ENCODE measurements around the gene TMC6.

GRCh38 chr17:78122931-78123249 lies 5.7 kb downstream of the TMC6 start:
- no peak for TF ChIP-seq CTCF (conservative IDR thresholded peaks at IDR 0.05; ENCODE audit: low read length)
- TF ChIP-seq EZH2phosphoT487 (IDR thresholded peaks at IDR 0.05; ENCODE audit: borderline replicate concordance) = no peak

Measured in Loucy (cell line).